HG03520 (cell line): ENCODE results near the gene SLC44A3.
"Not testable (repeated sequence)": the region's sequence is repeated elsewhere in the genome, so short reads cannot be mapped to it uniquely, and the experiment has no call there.

ENCODE experiments used
- ATAC-seq: cut with Tn5 transposase; IDR thresholded peaks from one replicate; pipeline ENCODE4 v1.9.1; 2021; ENCODE audit warnings: mild to moderate bottlenecking, moderate library complexity; ENCODE audit not compliant: unreplicated experiment

SLC44A3 gene

DNA sequence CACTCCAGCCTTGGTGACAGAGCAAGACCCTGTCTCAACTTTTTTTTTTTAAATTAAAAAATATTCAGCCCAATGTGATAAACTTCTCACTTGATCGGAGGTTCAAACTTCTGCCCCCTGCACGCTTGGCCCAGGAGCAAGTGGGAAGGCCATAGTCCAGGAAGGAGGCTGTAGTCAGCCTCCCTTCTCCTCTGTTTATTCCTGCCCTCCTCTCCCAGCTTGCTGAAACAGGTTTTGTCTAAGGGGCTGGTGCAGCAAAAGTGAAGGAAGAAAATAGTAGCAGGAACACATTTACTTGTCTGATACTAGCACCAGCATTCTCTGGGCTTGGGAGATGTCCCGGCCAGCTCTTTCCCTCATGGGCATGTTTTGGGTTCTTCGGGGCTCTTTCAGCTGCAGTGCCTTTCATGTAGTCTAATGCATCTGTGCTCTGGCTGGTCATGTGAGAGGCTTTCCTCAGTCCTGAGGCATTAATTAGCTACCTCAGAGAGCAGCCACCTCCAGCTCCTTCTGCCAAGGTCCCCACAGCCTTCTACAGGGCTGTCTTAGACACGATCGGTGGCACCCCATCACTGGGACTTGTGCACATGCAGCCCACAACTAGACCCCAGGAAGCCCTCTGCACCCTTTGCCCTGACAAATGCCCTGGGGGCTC is 12.9 kb downstream of the SLC44A3 start:
- ATAC-seq, result no peak

DNA sequence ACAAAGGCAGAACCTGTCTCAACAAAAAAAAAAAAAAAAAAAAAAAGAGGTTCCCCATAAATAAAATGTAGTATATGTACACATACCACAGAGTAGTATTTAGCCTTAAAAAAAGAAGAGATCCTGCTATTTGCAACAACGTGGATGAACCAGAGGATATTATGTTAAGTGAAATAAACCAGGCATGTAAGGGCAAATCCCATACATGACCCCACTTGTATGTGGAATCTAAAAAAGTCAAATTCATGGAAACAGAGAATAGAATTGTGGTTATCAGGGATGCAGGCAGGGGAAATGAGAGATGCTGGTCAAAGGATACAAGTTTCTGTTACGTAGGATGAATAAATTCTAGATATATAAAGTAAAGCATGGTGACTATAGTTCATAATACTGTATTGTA is 16.7 kb downstream of the SLC44A3 start:
- ATAC-seq, result no peak

DNA sequence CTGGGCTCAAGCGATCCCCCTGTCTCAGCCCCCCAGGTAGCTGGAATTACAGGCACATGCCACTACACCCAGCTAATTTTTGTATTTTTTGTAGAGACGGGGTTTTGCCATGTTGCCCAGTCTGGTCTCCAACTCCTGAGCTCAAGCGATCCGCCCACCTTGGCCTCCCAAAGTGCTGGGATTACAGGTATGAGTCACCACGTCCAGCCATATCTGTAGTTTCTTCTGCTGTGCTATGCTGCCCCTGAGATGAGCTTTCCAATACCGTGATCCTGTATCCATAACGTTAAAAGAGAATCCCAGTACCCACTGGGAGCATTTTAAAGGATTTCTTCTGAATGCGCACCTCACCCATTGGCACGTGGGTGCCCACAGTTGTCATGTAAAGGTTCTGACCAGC is 20.2 kb downstream of the SLC44A3 start:
- ATAC-seq, result not testable (repeated sequence)

DNA sequence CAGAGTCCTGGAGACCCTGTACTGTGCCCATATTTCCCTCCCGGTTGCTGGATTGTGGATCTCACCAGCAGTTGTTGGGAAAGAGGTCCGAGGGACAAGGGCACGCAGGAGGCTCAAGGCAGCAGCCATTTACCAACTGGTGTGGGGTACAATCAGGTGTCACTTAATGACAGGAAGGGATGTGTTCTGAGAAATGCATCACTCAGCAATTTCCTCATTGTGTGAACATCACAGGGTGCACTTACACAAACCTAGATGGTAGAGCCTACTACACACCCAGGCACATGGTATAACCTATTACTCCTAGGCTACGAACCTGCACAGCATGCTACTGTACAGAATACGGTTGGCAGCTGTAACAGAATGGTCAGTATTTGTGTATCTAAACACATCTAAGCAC is 20.7 kb downstream of the SLC44A3 start:
- ATAC-seq, result no peak

DNA sequence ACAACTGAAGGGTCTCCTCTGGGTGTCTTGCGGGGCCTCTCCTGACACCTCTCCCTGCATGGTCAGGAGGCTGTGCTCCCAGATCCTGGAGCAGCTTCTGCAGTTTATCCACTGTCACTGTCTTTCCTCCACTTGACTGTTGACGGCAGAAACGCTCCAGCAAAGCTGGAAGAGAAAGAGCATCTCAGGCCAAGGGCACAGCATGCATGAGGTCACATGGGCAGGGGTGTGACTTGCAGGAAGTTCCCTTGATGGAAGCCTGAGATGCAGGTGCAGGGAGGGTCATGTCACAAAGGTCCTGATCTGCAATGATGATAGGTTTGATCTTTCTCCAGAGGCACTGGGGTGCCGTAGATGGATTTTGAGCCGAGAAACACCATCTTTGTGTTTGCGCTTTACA is 23.3 kb downstream of the SLC44A3 start:
- ATAC-seq, result no peak

DNA sequence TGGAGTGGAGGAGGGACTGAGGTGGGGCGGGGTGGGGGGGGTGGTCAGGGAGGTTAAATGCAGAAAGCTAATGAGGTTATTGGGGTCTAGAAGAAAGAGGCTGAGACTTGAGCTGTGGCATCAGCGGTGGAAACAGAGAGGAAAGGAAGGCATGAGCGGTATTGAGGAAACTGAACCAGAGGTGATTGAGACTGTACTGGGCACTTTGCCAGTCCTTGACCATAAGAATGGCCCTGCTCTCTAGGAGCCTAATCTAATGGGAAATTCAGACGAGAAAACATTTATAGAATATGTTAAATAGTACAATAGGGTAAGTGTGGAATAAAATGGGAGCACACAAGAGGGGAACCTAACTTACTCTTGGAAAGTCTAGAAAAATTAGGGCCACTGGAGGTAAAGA is 23.7 kb downstream of the SLC44A3 start:
- no peak for ATAC-seq

DNA sequence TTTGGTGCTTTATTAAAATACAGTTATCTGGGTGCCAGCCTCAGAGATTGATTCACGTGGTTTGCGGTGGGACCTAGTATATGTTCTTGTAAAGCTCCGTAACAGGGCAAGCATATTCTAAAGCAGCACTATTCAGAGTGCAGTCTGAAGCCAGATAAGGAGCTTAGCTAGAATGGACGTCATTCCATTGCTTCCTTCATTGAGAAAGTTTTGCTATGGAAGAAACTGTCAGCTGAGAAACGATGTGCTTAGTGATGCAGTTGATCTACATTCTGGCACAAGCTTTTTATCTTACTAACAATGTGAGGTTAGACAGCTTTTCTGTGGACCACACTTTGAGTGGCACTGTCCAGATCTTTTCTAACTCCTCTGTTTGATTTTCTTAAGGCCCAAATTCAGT is 26.2 kb downstream of the SLC44A3 start:
- ATAC-seq, result no peak

DNA sequence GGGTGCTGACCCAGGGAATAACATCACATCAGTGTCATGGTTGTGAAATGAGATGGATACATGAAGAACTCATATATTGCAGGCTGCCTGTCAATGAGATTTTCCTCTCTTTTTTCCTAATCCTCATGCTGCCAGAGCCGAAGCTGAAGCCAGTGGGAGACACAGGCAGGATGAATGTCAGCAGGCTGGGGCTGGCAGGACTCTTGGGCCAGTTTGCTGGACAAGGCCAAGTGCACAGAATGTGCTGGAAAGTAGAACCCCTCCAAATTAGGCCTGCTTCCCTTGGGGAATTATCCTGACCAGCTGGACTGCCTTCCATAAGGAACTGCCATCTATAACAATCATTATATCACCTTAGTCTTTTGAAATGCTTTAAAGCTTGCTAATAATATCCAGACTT is 31.4 kb downstream of the SLC44A3 start:
- no peak for ATAC-seq

DNA sequence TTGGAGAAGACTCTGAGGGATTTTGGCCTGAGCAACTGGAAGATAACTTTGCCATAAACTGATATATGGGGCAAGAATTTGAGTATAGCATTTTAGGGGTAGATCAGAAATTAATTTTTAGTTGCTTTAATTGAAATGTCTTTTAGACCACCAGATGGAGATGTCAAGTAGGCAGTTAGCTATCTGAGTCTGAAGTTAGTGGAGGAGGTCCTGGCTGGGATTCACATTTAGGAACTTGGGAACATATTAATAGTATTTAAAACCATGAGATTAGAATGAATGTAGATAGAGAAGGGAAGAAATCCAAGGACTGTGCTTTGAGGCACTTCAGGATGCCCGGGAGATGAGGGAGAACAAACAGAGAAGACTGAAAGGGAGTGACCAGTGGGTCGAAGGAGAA is 32.6 kb downstream of the SLC44A3 start:
- no peak for ATAC-seq

DNA sequence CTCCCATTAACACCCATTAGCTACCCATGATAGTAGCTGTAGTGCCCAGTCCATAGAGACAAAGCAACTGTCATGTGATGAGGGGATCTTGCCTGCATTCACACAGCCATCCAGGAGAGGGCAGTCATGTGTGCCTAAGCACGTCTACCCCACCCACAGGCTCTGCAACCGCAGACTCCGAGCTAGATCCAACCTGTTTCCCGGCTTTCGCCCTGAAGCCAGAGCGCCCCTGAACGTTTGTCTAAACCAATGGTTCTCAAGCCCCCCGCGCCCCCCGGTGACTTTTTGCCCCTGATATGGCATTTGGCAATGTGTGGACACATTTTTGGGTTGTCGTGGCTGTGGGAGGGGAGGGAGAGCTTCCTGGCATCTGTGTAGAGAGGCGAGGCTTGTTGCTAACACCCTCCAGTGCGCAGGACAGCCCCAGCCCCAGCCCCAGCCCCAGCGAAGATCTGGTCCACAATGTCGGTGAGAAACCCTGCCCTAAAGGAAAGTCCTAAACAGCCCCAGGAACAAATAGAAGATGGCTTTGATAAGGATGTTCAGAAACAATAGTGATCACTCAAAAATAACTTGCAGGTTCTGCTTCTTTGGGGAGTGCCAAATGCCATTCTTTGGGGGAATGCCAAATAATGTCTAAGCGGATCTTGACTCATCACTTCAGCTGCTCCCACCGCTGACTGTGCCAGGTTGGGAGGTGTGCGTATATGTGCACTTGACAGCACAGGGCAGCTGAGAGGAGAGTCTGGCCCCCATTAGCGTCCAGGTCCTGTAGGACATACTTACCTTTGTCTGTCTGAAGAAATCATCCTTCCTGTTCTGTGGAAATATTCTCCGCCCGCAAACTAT is 34.5 kb downstream of the SLC44A3 start:
- peak; percentile 99 for ATAC-seq

DNA sequence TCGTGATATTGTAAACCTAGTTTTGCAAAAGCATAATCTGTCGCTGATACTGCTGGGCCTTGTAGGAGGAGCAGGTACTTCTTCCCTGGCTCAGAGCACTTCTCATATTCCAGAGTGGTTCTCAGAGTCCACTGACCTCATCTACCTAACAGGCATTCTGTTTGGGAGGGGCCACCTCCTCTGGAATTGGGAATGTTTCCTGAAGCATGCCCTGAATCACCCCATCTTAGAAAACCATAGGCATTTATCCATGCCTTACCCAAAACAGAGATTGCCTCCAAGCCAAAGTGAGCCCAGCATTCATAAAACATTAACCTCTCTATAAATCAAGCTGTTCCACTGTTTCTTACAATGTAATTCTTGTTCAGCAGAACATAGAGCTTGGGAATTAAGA is 35.1 kb downstream of the SLC44A3 start:
- no peak for ATAC-seq

DNA sequence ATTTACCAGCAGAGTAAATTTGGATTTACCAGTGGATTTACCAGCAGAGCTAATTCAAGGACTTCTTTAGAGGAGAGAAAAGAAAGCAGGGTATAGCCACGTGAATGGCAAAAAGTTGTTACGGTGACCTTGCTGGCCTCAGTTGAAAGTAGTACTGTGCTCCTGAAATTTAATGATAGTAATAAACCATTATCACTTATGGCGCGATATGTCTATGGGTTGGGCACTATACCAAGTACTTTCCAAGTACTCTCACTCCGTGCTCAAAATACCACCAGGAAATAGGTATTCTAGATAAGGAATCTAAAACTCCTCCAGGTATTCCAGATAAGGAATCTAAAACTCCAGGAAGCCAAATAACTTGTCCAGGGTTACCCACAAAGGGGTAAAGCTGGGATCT is 35.8 kb downstream of the SLC44A3 start:
- ATAC-seq, result no peak

DNA sequence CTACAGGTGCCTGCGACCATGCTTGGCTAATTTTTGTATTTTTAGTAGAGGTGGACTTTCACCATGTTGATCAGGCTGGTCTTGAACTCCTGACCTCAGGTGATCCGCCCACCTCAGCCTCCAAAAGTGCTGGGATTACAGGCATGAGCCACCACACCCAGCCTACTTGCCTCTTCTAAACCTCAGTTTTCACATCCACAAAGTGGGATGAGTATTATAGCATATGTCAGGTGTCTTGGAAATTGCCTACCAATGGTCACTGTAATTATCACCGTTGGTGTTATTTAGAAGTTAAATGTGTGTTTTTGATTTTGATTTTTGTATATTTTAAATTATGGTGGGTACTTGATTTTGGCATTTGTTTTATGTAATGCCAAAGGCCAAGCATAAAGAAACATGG is 36.7 kb downstream of the SLC44A3 start:
- no peak for ATAC-seq

DNA sequence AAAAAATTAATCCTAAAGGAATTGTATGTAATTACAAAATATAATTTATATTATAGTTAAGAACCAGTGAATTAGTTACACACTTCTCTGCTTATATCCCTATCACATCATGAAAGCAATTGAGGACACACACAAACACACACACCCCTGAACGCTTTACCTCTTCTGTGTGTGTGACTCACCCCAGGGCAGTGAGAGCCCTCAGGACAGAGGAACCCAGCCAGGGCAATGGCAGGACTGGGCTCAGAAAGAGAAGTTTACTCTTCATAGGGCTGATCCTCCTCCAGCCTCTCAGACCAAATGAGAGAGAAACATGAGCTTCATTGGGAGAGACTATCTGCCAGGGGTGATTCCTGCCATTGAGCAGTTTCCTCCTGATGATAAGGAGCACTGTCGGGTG is 38.1 kb downstream of the SLC44A3 start:
- ATAC-seq, result no peak

DNA sequence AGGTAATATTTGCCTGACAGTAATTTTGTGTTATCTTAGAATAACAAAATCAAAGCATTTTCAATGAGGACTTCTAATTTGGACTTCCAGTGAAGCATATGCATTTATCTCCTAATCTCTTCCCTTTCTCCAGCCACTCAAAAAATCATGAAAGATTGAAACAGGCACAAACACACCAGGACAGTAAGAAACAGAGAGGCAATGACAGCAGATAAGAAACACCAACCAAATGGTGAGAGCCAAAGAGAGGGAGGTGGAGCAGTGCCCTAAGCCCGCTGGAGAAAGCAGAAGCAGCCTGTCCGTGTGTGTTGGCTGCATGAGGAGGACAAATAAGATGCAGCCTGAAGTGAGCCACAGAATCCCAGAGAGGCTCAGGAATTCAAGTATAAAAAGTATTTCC is 39.0 kb downstream of the SLC44A3 start:
- no peak for ATAC-seq

DNA sequence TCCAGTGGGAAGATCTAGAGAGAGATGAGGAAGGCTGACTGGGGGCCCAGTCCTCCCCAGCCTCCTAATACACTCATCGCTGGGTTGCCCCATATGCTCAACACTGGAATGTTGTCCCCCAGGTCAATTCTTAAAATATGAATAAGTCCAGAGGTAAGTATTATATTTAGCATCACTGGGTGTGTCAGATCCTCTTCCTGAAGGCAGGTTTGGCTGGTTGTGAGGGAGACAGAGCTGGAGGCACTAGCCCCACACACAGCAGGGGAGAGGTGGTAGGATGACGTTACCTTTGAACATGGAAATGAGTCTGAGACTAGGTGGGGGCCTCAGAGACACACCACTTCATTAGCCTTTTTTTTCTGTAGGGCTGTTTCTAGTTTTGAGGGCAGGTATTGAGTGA is 42.6 kb downstream of the SLC44A3 start:
- no peak for ATAC-seq

DNA sequence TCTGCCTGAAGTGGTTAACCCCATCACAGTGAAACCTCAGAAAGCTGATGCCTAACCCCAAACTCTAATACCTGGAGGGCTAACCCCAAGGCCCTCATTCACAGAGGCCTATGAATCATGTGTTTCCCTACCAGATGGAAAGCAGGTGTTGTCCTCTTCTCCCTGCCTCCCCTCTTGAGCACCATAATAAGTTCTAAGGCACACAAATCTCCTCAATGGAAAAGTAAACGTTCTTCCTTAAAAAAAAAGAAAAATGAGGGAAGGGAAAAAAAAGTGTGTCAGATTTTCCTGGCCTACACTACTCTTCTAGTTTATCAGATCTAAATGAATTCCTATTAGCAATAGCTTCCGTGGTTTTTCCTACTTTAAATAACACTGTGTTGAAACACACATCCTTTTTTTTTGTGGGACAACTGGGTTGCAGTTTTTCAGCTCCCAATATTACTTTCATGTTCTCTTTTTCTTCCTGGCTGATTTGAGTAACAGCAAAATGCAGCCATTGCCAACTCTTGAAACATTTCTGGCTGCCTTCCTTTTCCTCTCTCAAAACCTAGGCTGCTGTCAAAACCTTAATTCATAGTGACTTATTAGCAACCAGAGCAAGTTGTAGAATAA is 43.2 kb downstream of the SLC44A3 start:
- ATAC-seq, result no peak

DNA sequence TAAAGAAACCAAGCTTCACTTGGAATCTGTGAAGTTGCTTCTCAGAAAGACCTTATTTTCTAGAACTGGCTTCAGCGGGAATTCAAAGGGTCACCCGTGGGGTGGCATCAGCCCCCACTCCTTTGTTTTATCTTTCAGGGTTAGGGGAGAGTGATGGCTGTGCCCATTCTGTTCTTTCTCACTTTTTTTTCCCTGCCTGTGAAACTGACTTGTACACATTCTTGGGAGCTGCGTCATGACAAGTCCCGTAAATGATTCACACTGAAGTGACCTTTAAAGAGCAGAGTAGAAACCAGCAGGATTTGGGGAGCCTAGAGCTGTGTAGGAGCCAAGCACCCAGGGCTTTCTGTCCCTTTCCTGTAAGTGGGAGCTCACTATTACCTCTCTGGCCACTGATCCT is 43.8 kb downstream of the SLC44A3 start:
- ATAC-seq, result no peak

DNA sequence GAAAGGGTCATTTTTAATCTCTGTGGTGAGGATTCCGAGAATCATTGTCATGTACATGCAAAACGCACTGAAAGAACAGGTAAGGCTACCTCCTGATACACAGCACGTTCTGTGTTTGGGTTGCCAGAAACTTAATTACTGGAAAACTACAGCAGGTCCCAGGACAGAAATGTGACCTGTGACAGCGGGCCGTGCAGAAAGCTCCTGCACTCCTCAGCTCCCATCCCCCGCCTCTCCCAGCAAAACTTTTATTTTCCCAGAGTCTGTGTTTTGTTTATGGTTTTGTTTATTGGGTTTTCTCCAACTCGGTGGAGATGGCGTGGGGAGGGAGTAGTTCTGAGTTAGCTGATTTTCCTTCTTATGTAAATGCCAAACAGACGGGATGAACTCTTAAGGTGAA is 44.7 kb downstream of the SLC44A3 start:
- no peak for ATAC-seq

DNA sequence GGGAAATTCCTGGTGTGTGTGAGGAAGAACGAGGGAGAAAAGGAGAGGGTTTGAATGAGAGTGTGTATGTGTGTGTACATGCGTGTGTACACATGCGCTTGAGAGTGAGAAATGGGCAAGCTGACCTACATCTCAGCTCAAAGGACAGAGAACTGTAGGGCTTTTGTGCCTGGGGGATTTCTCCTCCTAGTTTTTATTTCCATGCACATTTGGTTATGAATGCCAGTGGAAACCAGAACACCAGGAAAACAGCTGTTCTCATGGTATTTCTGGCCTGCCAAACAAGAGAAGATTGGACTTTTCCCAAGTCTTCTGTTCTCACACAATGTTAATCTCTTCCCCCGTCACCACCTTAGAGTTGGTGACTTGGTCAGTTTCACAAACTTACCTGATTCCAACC is 45.2 kb downstream of the SLC44A3 start:
- ATAC-seq, result no peak

DNA sequence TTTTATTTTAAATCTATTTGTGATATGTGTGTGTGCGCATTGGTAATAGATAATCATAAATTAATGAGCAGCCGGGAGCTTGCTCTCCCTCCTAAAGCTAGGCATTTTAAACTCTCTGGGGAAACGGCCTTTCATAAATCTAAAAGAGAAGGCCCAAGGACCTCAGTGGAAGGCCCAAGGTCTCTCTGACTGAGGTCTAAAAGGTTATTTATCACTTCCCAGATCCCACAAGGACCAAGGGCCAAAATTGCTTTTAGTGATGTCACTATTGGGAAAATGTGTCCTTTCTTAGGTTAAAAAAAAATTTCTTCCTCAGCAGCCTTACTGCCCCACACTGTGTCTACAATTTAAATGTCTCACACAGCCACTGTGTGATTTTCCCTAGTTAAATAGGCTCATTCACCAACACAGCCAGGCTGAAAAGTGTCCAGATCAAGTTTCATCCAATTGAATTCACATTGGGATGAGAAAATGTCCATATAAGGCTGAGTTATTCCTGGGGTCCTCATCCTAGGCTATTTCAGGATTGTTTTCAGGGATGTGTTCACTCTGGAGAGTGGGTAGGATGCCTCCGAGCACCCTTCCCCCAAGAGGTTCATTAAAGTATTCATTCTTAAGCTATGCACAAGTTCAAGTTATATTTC is 46.1 kb downstream of the SLC44A3 start:
- ATAC-seq, result no peak

DNA sequence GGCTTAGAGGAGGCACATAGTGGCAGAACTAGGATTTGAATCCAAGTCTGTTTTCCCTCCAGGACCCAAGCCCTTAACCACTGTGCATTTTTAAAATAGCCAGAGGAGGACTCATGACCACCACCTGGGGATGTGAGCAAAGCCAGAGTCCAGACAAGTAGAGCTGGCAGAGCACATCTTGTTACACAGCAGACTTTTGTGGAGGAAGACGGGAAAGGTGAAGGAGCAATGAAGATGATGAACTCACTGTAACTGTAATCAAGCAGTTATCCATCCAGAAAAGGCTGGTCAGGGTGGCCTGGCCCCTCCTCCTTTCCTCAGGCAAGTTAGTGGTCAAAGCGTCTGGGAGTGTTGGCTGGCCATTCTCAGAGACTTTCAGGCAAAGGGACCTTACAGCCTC is 50.9 kb downstream of the SLC44A3 start:
- ATAC-seq, result no peak
